ENCODE measurements around the gene NEURL1.

Gene NEURL1

GRCh38 chr10:103570844-103571655 lies 77.5 kb downstream of the NEURL1 start:
- no peak for DNase-seq

- DNase-seq: no peak
Measured at GRCh38 chr10:103571656-103571975, 78.1 kb downstream of the NEURL1 start.

GRCh38 chr10:103572347-103573204 lies 79.1 kb downstream of the NEURL1 start:
- DNase-seq: no peak

- no peak for DNase-seq
Measured at GRCh38 chr10:103573205-103573487, 79.6 kb downstream of the NEURL1 start.

- DNase-seq: no peak
Measured at GRCh38 chr10:103574097-103575061, 80.9 kb downstream of the NEURL1 start.

GRCh38 chr10:103575416-103576075 lies 82.0 kb downstream of the NEURL1 start:
- DNase-seq: peak; percentile 21

- no peak for DNase-seq
Measured at GRCh38 chr10:103576076-103576471, 82.6 kb downstream of the NEURL1 start.

- DNase-seq: peak; percentile 85
Measured at GRCh38 chr10:103576862-103577261, 83.4 kb downstream of the NEURL1 start.

GRCh38 chr10:103578782-103579382 lies 85.4 kb downstream of the NEURL1 start:
- peak; percentile 22 for DNase-seq

- DNase-seq: no peak
Measured at GRCh38 chr10:103580011-103580410, 86.5 kb downstream of the NEURL1 start.

- DNase-seq: no peak
Measured at GRCh38 chr10:103580430-103580829, 86.9 kb downstream of the NEURL1 start.

GRCh38 chr10:103581499-103581898 lies 88.0 kb downstream of the NEURL1 start:
- DNase-seq: no peak

- no peak for DNase-seq
Measured at GRCh38 chr10:103582331-103583123, 89.0 kb downstream of the NEURL1 start.

- no peak for DNase-seq
Measured at GRCh38 chr10:103583871-103584215, 90.3 kb downstream of the NEURL1 start.

- DNase-seq: no peak
Measured at GRCh38 chr10:103584216-103585010, 90.9 kb downstream of the NEURL1 start.

GRCh38 chr10:103585011-103585405 lies 91.5 kb downstream of the NEURL1 start:
- DNase-seq: no peak

- no peak for DNase-seq
Measured at GRCh38 chr10:103587073-103587472, 93.6 kb downstream of the NEURL1 start.

- DNase-seq: no peak
Measured at GRCh38 chr10:103589074-103589630, 95.6 kb downstream of the NEURL1 start.

GRCh38 chr10:103590060-103590459 lies 96.6 kb downstream of the NEURL1 start:
- DNase-seq: no peak

GRCh38 chr10:103590744-103591291 lies 97.3 kb downstream of the NEURL1 start:
- DNase-seq: no peak

Data from NCI-H146 (cell line).